Loucy (cell line): ENCODE measurements around the gene PLCG2.

Experiments
- H2AFZ ChIP-seq: fragments of 200-600 bp; sonication (generic); 2 replicates; pipeline ENCODE4 v1.6.0; 2016; ENCODE audit warnings: antibody characterized with exemption, mild to moderate bottlenecking, low read length, moderate library complexity
- H3F3A ChIP-seq: fragments of 200-600 bp; 2 replicates; pipeline ENCODE4 v1.6.0; 2016; ENCODE audit warnings: antibody characterized with exemption, low read depth, mild to moderate bottlenecking
- H3K27me3 ChIP-seq: fragments of 200-600 bp; sonication (generic); 2 replicates; pipeline ENCODE4 v1.6.1; 2014; ENCODE audit warnings: low read length, mild to moderate bottlenecking; ENCODE audit not compliant: insufficient read depth, poor library complexity, severe bottlenecking
- H3K36me3 ChIP-seq: fragments of 200-600 bp; sonication (generic); 2 replicates; pipeline ENCODE4 v1.6.1; 2016; ENCODE audit warnings: low read length; ENCODE audit not compliant: insufficient read depth
- H3K4me1 ChIP-seq: fragments of 200-600 bp; sonication (generic); 2 replicates; pipeline ENCODE4 v1.5.1; 2014; ENCODE audit warnings: low read length, mild to moderate bottlenecking; ENCODE audit not compliant: insufficient read depth, poor library complexity, severe bottlenecking
- H3K4me2 ChIP-seq: fragments of 200-600 bp; sonication (generic); 2 replicates; pipeline ENCODE4 v1.6.0; 2014; ENCODE audit warnings: antibody characterized with exemption, low read length, low read depth, mild to moderate bottlenecking; ENCODE audit not compliant: poor library complexity, severe bottlenecking
- H3K4me3 ChIP-seq: fragments of 200-600 bp; sonication (generic); 2 replicates; pipeline ENCODE4 v1.5.1; 2014; ENCODE audit warnings: low read length, mild to moderate bottlenecking, mixed read lengths; ENCODE audit not compliant: poor library complexity, severe bottlenecking
- H3K79me2 ChIP-seq: fragments of 200-600 bp; sonication (generic); 2 replicates; pipeline ENCODE4 v1.6.1; 2014; ENCODE audit warnings: low read length; ENCODE audit not compliant: insufficient read depth
- H3K9ac ChIP-seq: fragments of 200-600 bp; sonication (generic); 2 replicates; pipeline ENCODE4 v1.6.0; 2014; ENCODE audit warnings: mild to moderate bottlenecking, low read depth, low read length, moderate library complexity; ENCODE audit not compliant: poor library complexity, severe bottlenecking
- H3K9me2 ChIP-seq: fragments of 200-600 bp; sonication (generic); replicated peaks from 2 replicates; pipeline ENCODE4 v1.6.1; 2016; ENCODE audit warnings: low read depth, low read length, mixed read lengths
- H3K9me3 ChIP-seq: fragments of 200-600 bp; sonication (generic); 2 replicates; pipeline ENCODE4 v1.6.1; 2014; ENCODE audit warnings: mild to moderate bottlenecking, antibody characterized with exemption, low read length, low read depth; ENCODE audit not compliant: insufficient read depth
- H4K20me1 ChIP-seq: fragments of 200-600 bp; sonication (generic); 2 replicates; pipeline ENCODE4 v1.6.0; 2014; ENCODE audit warnings: antibody characterized with exemption, low read length, mild to moderate bottlenecking; ENCODE audit not compliant: insufficient read depth, poor library complexity, severe bottlenecking
- EZH2phosphoT487 ChIP-seq: fragments of 200-600 bp; IDR thresholded peaks from 2 replicates; pipeline ENCODE4 v1.6.1; 2018; ENCODE audit warnings: antibody characterized with exemption, mild to moderate bottlenecking, moderate library complexity, borderline replicate concordance
- TF ChIP-seq, protein P1 (sequence below): fragments of 200-600 bp; sonication (generic); conservative IDR thresholded peaks from 2 replicates; pipeline ENCODE4 v1.5.1; 2014; ENCODE audit warnings: mild to moderate bottlenecking, antibody characterized with exemption, low read length

The PLCG2 gene

DNA sequence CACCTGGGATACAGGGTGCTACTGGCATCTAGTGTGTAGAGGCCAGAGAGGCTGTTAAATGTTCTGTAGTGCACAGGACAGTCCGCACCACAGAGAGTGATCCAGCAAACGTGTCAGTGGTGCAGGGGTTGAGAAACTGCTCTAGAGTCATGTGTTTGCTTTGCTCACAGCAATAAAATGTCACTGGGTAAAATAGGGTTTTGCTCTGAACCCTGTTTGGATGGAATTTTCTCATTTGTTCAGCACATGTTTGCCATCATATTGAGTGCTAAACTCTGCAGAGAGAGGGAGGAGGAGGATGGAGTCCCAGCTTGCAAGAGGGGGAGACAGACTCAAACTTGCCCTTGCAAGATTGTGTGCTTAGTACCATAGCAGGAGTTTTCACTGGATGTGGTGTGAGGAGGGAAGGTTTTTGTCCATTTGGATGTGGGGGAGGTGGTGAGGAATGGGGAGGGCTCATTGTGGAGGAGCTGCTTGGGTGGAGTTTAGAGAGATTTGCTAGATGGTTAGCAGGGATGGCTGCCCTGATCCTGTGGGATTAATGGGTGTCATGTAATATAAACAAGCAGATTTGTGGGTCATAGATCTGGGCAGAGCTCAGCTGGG lies 11.8 kb downstream of the PLCG2 start:
- Histone ChIP-seq H3K4me2 (no peak overlapping the region), H3K27me3 (no peaks in the 10 kb centered on the region), H3K79me2 (peaks cover 5% of the 10 kb centered on the region; the same call in 1 of the 2 replicates), H3K4me1 (peaks cover 23% of the 10 kb centered on the region), H3K9ac (no peak overlapping the region), H2AFZ (no peak overlapping the region), H3K9me3 (no peaks in the 10 kb centered on the region), H3K36me3 (no peaks in the 10 kb centered on the region; the same call in 1 of the 2 replicates), H3K9me2 (no peaks in the 10 kb centered on the region), H4K20me1 (no peaks in the 10 kb centered on the region), H3F3A (no peaks in the 10 kb centered on the region), H3K4me3 (no peak overlapping the region)
- no peak for TF ChIP-seq EZH2phosphoT487
- TF ChIP-seq, protein P1, sequence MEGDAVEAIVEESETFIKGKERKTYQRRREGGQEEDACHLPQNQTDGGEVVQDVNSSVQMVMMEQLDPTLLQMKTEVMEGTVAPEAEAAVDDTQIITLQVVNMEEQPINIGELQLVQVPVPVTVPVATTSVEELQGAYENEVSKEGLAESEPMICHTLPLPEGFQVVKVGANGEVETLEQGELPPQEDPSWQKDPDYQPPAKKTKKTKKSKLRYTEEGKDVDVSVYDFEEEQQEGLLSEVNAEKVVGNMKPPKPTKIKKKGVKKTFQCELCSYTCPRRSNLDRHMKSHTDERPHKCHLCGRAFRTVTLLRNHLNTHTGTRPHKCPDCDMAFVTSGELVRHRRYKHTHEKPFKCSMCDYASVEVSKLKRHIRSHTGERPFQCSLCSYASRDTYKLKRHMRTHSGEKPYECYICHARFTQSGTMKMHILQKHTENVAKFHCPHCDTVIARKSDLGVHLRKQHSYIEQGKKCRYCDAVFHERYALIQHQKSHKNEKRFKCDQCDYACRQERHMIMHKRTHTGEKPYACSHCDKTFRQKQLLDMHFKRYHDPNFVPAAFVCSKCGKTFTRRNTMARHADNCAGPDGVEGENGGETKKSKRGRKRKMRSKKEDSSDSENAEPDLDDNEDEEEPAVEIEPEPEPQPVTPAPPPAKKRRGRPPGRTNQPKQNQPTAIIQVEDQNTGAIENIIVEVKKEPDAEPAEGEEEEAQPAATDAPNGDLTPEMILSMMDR: no peak

DNA sequence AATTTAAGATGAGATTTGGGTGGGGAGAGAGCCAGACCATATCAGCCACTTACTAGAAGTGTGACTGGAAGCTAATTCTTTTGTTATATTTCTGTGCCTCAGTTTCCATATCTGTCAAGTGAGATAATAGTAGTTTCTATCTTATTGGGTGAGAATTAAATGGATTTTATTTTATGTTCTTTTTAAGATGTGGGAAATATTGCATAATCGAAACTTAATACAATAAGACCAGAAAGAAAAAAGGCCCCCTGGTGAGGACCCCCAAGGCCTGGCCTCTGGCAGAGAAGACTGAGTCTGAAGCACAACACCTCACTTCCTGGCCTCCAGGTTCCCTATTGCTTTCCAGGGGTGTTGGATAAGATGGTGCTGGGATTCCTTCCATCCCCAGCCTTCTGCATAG lies 13.7 kb downstream of the PLCG2 start:
- TF ChIP-seq EZH2phosphoT487: no peak
- TF ChIP-seq, protein P1: no peak
- Histone ChIP-seq H2AFZ (no peak overlapping the region), H3K9ac (no peak overlapping the region), H3K79me2 (peaks cover 16% of the 10 kb centered on the region; the same call in 1 of the 2 replicates), H3K27me3 (no peaks in the 10 kb centered on the region), H3K36me3 (no peaks in the 10 kb centered on the region; the same call in 1 of the 2 replicates), H3K9me2 (no peaks in the 10 kb centered on the region), H4K20me1 (no peaks in the 10 kb centered on the region), H3K4me1 (peaks cover 31% of the 10 kb centered on the region), H3K4me3 (no peak overlapping the region), H3F3A (no peaks in the 10 kb centered on the region), H3K9me3 (no peaks in the 10 kb centered on the region), H3K4me2 (no peak overlapping the region)

GRCh38 chr16:81795193-81795592 lies 16.1 kb downstream of the PLCG2 start:
- Histone ChIP-seq H3K36me3 (no peaks in the 10 kb centered on the region), H3K9me2 (no peaks in the 10 kb centered on the region), H3F3A (no peaks in the 10 kb centered on the region), H3K9ac (no peak overlapping the region), H3K27me3 (no peaks in the 10 kb centered on the region), H4K20me1 (no peaks in the 10 kb centered on the region), H3K4me2 (no peak overlapping the region), H3K9me3 (no peaks in the 10 kb centered on the region), H3K79me2 (peaks cover 22% of the 10 kb centered on the region; the same call in 1 of the 2 replicates), H3K4me1 (peaks cover 40% of the 10 kb centered on the region), H2AFZ (no peak overlapping the region), H3K4me3 (no peak overlapping the region)
- no peak for TF ChIP-seq EZH2phosphoT487
- TF ChIP-seq, protein P1: no peak
